Esophagus muscularis mucosa (tissue), 3 donors: Measurements from ENCODE around the gene ATP5PB.

Experiments used
- CTCF ChIP-seq, 3 experiments: fragments of 200-600 bp in 2 of 3; fragments of 450-650 bp in 1 of 3; sonication (generic) in 2 of 3; IDR thresholded peaks; one replicate each; pipeline ENCODE4 v1.5.1; 2017 to 2019; ENCODE audit warnings: antibody characterized with exemption in 3 of 3, mild to moderate bottlenecking in 2 of 3, moderate library complexity in 1 of 3
- EP300 ChIP-seq: sonication (generic); formaldehyde crosslinking; IDR thresholded peaks from one replicate; pipeline ENCODE4 v1.6.1; 2017; ENCODE audit warnings: antibody characterized with exemption

- no peak for TF ChIP-seq CTCF (IDR thresholded peaks at IDR 0.05)
- TF ChIP-seq EP300, result no peak
Observed at GRCh38 chr1:111419037-111419436, 30.2 kb upstream of the ATP5PB start.
